EL (cell line): ENCODE data around the gene FOXP3.
"Not testable (repeated sequence)": the region's sequence is repeated elsewhere in the genome, so short reads cannot be mapped to it uniquely, and the experiment has no call there.

Experiments used
- DNase-seq: peaks from one replicate; pipeline ENCODE4 v3.0.0-alpha.2; 2016

FOXP3 gene, protein sequence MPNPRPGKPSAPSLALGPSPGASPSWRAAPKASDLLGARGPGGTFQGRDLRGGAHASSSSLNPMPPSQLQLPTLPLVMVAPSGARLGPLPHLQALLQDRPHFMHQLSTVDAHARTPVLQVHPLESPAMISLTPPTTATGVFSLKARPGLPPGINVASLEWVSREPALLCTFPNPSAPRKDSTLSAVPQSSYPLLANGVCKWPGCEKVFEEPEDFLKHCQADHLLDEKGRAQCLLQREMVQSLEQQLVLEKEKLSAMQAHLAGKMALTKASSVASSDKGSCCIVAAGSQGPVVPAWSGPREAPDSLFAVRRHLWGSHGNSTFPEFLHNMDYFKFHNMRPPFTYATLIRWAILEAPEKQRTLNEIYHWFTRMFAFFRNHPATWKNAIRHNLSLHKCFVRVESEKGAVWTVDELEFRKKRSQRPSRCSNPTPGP

DNA sequence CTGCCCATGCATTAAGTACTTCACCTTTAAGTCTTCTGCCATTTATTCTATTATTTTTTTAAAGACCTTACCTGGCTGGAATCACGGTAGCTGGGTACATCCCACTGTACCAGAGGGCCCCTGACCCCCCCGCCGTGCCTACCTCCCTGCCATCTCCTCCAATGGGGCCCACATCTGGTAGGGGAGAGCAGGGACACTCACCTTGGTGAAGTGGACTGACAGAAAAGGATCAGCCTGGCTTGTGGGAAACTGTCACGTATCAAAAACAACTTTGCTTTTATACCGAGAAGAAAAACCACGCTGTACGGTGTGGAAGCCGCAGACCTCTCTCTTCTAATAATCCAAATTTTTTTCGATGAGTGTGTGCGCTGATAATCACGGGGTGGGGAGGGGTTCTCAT lies at the start of gene FOXP3:
Gene FOXP3 (minus strand): TSS at position 251 of the 400 bp plus-strand sequence. CDS start 6,205 bp downstream, outside the sequence.
- DNase-seq: no peak

DNA sequence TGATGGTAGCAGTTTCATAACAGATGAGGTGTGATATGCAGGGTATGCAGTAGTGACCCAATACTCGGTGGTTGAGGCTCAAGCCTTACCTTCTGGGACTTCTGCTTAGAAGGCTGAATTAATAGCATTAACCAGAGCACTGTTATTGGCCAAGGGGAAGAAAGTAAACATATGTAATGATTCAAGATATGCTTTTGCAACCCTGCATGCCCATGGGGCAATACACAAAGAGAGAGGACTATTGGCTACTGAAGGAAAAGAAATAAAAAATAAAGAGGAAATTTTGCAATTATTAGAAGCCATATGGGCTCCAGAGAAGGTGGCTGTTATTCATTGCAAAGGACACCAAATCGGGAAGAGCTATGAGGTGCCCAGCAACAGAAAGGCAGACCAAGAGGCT lies 47.7 kb upstream of the FOXP3 start:
- no peak for DNase-seq

DNA sequence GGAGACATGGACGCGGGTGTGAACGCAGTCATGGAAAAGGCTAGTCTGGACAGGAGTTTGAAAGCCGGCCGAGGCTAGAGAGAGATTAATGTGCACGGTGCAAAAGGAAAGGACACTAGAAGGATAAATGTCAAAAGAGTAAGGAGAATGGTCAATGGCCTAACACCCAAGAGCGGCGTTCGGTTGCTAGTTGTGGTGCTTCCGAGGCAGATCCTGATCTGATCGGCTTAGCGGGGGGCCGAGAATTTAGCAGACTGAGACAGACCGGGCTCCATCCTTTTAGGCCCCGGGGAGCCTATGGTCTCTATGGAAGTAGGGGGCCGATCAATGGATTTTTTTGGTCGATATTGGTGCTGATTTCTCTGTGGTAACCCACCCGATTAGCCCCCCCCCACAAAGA lies 45.9 kb upstream of the FOXP3 start:
- DNase-seq: no peak

DNA sequence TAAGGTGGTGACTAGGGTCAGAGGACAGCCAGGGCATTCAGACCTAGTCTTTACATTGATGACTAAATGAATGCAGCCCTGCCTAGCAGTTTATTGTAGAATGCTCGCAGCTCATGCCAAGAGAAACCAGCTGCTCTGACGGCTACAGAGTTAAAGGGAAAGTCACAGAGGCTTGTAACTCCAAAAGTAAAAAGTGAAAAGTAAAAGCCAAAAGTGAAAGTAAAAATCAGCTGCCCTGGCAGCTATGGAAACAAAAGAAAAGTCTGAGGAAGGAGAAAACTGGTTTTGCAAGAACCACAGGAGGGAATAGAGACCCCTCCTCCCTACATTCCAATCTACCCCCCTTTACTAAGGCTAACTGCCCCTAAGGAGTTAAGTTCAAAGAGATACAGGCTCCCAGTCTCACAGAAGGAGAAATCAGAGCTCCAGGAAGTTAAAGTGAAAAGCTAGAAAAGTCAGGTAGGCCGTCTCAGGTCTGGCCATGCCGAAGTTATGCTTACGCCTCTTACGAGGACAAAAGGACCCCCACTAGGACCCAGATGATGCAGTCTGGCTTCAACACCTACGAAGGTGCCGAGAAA lies 45.0 kb upstream of the FOXP3 start:
- peak; percentile 10 for DNase-seq

DNA sequence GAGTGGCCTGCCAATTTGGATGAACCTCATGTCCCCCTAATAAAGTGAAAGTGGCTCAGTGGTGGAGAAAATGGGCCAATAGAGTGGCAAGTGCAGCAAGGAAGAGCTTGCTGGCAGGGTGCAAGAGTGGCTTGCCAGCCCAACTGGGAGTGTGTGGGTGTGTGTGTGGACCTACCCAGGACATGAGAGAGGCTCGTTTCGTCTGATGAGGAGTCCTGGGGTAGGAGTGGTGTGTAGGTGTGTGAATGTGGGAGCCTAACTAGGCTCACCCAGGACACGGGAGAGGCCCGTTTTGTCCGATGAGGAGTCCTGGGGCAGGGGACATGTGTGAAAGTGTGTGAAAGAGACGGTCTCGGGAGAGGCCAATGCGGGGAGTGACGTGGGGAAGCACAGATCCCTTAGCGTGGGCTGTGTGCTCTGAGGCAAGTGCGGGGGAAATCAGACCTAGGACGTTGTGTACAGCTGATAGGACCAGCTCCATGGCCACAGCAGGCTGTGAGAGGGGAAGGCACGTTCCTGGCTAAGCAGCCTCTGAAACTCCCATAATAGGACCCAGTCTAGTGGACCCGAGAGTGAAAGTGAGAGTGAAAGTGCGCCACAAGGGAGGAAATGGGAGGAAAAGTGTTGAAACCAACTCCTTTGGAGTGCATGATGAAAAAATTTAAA lies 44.2 kb upstream of the FOXP3 start:
- peak; percentile 29 for DNase-seq

DNA sequence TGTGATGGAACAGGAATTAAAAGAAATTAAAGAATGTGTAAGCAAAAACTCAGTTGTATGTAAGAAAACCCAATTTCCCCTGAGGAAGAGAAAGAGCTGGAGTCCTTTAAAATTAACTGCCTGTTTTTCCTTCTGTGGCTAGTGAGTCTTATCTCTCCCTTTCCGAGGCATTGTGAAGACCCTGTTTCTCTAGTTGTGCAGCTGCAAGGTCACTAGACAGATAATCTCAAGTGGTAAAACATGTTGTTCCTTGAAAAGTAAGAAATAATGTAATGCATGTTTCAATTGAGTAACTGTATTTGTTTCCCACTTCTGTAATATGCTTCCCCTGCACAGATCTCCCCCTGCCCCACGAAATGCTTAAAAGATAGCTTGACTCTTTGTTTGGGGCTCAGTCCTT lies 43.3 kb upstream of the FOXP3 start:
- DNase-seq: not testable (repeated sequence)

DNA sequence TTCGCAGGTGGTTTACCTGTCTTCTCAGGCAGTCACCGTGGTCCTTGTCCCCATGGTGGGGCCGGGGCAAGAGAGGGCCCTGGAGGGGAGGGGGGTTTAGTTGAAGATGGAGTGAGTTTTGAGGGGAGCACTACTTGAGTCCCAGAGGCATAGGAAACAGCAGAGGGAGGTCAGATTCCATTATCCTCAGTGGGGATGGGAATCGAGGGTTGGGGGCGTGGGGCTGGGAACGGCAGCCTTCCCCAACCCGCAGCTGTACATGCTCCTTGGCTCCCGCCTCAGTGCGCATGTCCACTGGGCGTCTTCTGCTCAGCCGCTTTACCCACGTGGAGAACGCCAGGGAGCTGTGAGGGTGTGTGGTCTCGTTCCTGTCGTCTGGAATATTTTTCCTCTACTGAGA lies 38.8 kb upstream of the FOXP3 start, which contains the start of gene GAGE10:
Gene GAGE10 (plus strand): TSS at position 301 of the 400 bp plus-strand sequence. CDS start 1,214 bp downstream, outside the sequence.
- DNase-seq: no peak

DNA sequence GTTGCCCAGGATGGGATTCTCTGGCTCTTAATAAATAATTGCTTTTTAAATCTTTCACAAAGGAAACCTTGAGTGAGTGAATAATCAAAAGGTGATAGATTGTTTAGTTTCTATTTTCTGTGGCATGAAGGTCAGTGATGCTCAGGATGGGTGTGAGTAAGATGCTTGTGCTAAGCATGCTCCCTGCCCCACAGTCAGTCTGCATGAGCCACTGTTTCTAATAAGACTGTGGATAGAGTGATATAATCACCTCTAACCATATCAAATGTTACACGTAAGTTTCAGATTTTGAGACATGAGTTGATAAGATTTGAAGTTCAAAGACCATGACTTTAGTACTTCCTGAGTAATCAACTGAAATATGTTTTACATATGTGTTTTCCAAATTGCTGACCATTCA lies 36.2 kb upstream of the FOXP3 start:
- DNase-seq: no peak

DNA sequence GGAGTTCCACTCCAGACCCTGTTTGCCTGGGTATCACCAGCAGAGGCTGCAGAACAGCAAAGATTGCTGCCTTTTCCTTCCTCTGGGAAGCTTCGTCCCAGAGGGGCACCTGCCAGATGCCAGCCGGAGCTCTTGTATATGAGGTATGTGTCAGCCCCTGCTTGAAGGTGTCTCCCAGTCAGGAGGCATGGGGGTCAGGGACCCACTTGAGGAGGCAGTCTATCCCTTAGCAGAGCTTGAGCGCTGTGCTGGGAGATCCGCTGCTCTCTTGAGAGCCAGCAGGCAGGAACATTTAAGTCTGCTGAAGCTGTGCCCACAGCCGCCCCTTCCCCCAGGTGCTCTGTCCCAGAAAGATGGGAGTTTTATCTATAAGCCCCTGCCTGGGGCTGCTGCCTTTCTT lies 34.8 kb upstream of the FOXP3 start:
- not testable (repeated sequence) for DNase-seq

DNA sequence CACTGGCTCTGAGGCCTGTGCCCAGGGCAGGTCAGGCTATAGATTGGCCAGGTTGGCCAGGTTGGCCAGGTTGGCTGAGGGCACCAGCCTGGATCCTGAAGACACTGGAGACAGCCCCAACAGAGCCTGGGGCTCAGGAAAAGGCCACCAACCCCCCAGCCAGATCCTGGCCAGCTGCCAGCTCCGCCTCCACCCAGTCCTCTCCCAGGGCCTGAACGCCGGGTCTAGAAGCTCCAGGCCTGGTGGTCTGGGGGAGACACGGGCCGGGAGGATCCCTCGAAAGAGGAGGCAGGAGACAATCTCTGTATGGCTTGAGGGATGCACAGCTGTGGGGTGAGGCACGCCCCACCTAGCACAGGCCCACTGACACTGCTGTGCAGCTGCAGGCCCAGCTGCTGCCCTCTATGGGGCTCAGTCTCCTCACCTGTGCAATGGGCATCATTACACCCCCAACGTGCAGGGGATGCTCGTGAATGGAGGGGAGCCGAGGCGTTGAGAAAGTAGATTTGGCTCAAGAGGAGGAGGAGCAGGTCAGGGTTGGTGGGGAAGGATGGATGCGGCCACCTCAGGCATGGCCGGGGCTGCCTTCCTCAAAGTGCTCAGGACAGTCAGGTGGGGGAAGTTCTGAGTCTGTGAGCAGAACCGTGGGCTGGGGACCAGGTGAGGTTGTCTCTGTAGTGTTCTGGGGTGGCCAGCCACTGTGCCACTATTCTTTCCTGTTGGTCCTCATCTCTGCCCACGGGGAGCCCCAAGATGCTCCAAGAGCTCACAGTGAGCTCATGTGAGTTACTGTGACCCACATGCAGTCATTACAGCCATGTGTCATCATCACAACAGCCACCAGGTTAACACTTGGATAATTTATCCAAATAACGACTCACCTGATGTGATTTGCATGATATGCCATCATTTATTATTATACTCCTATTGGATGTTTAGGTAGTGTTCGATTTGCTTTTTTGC lies 28.2 kb upstream of the FOXP3 start:
- no peak for DNase-seq

DNA sequence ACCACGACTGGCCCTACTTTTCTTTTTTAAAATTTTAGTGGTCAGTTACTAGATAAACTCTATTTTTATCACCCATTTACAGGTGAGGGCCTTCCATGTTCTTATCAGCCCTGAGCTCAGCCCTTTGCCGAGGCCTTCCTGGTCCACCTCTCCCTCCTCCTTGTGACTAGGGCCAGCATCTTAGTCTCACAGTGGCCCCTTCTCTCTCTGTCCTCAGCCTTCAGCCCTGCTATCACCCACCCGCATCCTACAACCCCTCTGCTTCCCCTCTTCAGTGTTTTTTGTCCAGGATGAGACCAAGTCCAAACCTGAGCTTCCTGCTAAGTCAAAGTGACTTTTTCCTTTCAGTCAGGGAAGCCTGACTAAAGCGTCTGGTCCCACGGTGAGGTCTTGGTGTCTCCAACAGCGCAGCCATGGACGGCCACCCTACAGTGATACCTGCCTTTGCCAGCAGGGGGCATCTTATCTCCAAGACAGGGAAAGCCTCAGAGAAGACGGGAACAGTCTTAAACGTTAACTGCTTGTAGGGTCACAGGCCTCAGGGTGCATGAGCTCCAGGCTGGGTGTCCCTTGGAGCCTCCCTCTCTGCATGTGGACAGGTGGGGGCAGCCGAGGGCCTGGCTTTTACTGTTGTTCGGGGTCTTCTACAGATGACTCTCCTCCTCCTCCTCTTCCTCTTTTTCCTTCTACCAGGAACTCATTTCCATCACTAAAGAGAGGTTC lies 27.3 kb upstream of the FOXP3 start:
- peak; percentile 55 for DNase-seq

DNA sequence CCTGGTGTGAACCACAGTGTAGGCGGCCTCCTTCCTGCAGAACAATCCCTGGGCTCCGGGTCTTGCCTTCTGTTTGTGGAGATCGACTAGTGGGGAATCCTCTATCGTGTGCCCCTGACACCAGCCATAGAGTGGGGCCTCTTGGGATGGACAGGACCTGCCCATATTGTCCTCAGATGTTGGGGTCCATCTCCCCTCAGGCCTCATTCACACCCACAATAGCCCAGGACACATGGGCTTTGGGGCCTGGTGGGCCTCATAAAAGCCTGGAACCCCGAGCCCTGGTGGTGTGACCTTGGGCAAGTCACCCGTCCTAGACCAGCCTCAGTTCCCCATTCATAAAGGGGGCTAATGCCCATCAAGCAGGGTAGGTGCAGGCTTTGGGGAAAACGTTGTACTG lies 25.7 kb upstream of the FOXP3 start:
- no peak for DNase-seq

DNA sequence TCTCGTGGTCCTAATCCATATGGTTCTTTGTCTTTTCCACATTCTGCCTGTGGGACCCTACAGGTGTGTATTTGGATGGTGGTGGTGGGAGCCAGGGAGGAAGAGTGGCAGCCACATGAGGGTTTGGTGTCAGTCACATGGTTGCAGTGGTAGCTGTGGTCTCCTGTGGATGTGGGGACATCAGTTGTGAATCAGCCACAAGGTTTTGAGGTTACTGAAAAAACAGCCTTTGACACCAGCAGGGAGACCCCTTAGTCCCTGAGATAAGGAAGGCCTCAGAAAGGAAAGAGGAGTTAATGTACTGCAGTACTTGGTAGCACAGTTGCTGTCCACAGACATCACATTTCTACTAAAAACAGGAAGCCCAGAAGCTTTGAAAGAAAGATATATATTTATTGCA lies 23.2 kb upstream of the FOXP3 start:
- DNase-seq: no peak

DNA sequence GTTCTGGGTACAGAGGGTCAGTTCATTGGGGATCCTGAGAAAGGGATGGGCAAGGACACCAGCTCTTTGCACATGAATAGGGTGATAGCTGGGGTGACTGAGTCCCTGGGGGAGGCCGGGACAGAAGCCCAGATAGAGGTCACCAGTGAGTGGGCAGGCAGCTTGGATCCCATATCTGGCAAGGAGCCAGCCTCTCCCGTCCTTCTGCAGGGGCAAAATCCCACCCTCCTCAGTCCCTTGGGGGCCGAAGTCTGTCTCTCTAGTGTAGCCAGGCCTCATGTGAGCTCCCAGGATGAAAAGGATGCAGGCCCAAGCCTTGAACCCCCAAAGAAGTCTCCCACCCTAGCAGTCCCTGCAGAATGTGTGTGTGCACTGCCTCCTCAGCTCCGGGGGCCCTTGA lies 22.1 kb upstream of the FOXP3 start:
- no peak for DNase-seq

DNA sequence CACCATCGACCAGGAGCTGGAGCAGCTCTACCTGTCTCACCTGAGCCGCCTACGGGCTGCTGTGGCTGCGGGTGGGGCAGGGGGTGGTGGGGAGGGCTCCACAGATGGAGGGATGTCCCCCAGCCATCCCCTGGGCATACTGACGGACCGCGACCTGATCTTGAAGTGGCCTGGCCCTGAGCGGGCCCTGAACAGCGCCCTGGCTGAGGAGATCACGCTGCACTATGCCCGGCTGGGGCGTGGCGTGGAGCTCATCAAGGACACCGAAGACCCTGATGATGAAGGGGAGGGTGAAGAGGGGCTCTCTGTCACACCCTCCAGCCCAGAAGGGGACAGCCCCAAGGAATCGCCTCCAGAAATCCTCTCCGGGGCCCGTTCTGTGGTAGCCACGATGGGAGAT lies 21.6 kb upstream of the FOXP3 start:
- no peak for DNase-seq

DNA sequence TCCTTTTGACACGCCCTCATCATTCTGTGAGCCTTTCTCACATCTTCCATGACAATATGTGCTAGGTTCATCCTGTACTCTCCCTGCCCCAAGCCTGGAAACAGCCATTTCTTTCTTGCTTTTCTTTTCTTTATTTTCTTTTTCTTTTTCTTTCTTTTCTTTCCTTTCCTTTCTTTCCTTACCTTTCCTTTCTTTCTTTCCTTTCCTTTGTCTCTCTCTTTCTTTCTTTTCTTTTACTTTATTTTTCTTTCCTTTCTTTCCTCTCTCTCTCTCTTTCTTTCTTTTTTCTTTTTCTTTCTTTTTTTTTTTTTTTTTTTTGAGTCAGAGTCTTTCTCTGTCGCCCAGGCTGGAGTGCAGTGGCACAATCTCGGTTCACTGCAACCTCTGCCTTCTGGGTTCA lies 19.7 kb upstream of the FOXP3 start:
- DNase-seq: no peak

DNA sequence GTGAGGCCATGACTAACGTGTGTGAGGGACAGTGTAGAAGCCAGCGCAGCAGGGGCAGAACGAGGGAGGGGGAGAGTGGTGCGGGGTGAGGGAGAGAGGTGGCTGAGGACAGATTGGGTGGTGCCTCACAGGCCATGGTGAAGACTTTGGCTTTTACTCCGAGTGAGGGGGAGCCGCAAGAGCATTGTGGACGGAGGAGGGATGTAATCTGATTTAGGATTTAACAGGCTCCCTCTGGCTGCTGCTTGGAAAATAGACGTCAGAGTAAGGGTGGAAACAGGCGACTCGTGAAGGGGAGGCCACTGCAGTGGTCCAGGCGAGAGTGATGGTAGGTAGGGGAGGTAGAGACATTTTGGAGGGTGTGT lies 18.1 kb upstream of the FOXP3 start:
- no peak for DNase-seq

DNA sequence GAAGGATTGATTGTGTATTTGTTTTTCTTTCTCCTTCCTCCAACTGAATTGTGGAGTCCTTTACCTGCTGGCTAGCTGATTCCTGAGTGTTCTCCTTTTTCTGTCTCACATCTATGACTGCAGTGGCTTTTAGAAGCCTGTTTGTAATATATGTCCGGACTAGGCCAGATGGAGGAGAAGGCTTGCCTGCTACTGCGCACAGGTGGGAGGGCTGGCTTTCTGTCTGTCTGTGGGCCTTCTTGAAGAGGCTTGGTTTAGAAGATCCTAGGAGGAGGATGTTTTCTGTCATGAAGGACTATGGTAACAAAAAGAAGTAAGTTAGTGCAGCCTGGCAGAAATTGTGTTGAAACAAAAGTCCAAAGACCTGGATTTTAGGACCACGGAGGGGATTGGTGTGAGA lies 13.6 kb upstream of the FOXP3 start:
- DNase-seq: no peak

DNA sequence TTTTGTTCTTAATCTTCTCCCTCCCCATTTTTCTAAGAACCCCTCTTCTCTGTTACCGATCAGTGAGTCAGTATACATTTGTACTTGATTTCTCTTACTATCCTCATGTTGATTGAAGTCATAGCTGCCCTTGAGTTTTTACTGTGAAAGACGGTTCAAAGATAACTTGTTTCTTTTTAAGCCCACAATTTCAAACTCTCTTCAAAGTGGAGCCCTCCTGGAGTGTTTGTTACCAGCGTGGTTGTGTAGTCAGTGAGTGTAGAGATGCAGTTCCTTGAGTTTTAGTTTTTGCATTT lies 13.0 kb upstream of the FOXP3 start:
- DNase-seq: no peak

DNA sequence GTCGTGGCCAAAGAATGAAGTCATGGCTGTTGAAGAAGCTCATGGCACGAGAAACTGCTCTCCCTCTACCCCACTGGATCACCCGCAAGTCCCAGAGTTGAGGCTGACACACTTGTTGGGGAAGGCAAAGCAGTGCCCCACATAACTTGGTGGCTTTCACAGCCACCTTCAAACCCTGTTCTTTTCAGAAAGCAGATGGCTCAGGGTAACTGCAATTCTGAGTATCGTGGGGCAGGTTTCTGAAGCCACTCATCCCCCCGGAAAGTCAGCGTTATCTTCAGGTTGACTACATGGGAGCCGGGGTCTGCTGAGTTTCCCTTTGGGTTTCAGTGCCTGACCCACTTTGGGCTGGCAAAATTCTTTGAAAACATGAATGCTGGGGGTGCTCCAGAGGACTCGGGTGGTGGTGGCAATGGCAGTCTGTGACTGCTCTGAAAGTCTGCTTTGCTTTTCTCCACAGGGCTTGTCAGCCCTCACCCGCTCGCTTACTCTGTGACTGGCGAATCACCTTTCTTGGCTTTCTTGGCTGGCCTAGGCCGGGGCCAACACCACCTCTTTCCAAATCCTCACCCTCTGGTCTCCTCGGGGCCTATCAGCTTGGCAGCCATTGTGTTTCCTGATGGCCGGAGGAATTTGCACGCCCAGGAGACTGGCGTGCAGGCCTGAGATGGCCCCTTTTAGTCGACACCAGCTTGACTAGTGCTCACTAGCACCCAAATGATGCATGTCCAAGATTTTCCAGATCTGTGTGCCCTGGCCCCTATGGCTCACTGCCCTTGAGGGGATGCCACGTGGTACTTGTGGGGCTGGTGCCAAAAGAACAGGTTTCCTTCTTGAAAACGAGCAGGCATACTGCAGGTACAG lies 12.4 kb upstream of the FOXP3 start:
- no peak for DNase-seq

DNA sequence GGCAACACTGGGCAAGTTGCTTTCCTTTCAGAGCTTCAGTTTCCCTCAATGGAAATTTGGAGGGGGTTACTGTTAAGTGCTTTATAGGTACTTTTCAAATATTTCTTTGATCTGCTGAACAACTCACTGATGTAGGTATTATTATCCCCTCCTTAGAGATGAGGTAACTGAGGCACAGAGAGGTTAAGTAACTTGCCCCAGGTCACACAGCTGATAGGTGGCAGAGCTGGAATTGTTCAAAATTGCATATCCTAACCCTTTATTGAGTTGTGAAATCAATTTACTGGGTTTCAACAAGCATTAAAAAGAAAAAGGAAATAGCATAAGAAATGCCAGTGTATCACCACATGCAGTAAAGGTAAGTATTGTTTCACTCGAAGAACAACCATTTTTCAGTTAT lies 11.7 kb upstream of the FOXP3 start:
- DNase-seq: no peak
